OCI-LY3 (cell line): Measurements from ENCODE around the gene RAB31.

Experiments
- H2AFZ ChIP-seq: fragments of 200-600, 300-600 bp; shearing (Covaris generic); 2 replicates; pipeline ENCODE4 v1.6.0; 2014; ENCODE audit warnings: antibody characterized with exemption, low read depth, low read length
- H3K27ac ChIP-seq: fragments of 200-600, 300-600 bp; sonication (generic); 2 replicates; pipeline ENCODE4 v1.5.1; 2014; ENCODE audit warnings: mild to moderate bottlenecking, low read length, moderate library complexity, mixed read lengths
- H3K27me3 ChIP-seq: fragments of 200-600, 300-600 bp; sonication (generic); 2 replicates; pipeline ENCODE4 v1.6.1; 2014; ENCODE audit warnings: low read depth, low read length, mixed read lengths
- H3K36me3 ChIP-seq: fragments of 200-600, 300-600 bp; sonication (generic); replicated peaks from 2 replicates; pipeline ENCODE3; 2014; ENCODE audit warnings: low read depth, low read length, mixed read lengths
- H3K4me1 ChIP-seq: fragments of 300-600, 200-600 bp; sonication (generic); 2 replicates; pipeline ENCODE4 v1.6.1; 2014; ENCODE audit warnings: low read length, mixed read lengths
- H3K4me2 ChIP-seq: fragments of 200-600, 300-600 bp; sonication (generic); 2 replicates; pipeline ENCODE4 v1.6.1; 2014; ENCODE audit warnings: low read length, mixed read lengths
- H3K4me3 ChIP-seq: fragments of 300-600, 200-600 bp; sonication (generic); 2 replicates; pipeline ENCODE4 v1.5.1; 2014; ENCODE audit warnings: antibody characterized with exemption, mild to moderate bottlenecking, low read length, moderate library complexity
- H3K79me2 ChIP-seq: fragments of 300-600, 200-600 bp; shearing (Covaris generic); 2 replicates; pipeline ENCODE4 v1.6.1; 2014; ENCODE audit warnings: mild to moderate bottlenecking, low read length, mixed read lengths
- H3K9ac ChIP-seq: fragments of 300-600, 200-600 bp; shearing (Covaris generic); 2 replicates; pipeline ENCODE4 v1.6.0; 2014; ENCODE audit warnings: mild to moderate bottlenecking, low read length, moderate library complexity
- H3K9me3 ChIP-seq: fragments of 200-600, 300-600 bp; shearing (Covaris generic); 2 replicates; pipeline ENCODE4 v1.6.1; 2014; ENCODE audit warnings: low read length, mixed read lengths; ENCODE audit not compliant: insufficient read depth
- H4K20me1 ChIP-seq: fragments of 200-600, 300-600 bp; sonication (generic); 2 replicates; pipeline ENCODE4 v1.6.1; 2016; ENCODE audit warnings: low read length, mixed read lengths; ENCODE audit not compliant: insufficient read depth
- CTCF ChIP-seq: fragments of 200-600, 300-600 bp; sonication (generic); IDR thresholded peaks from 2 replicates; pipeline ENCODE4 v1.5.1; 2014; ENCODE audit warnings: antibody characterized with exemption, low read length, low read depth
- EZH2phosphoT487 ChIP-seq: fragments of 200-600 bp; shearing (Covaris generic); IDR thresholded peaks from 2 replicates; pipeline ENCODE4 v1.6.1; 2018; ENCODE audit warnings: antibody characterized with exemption, mixed run types, low read depth

RAB31 gene

GRCh38 chr18:9735238-9735637, 27.1 kb downstream of the RAB31 start:
- H3K79me2 ChIP-seq = no peaks in the 10 kb centered on the region
- H3K4me1 ChIP-seq = peaks cover 7% of the 10 kb centered on the region

GRCh38 chr18:9735879-9736278, 27.8 kb downstream of the RAB31 start:
- Histone ChIP-seq H3K4me2 (no peak overlapping the region), H3K9ac (no peak overlapping the region), H3K4me1 (peaks cover 7% of the 10 kb centered on the region), H3K36me3 (no peaks in the 10 kb centered on the region), H2AFZ (no peak overlapping the region), H3K27me3 (peaks cover 3% of the 10 kb centered on the region; the same call in 1 of the 2 replicates), H3K27ac (no peak overlapping the region), H3K79me2 (no peaks in the 10 kb centered on the region), H3K9me3 (no peaks in the 10 kb centered on the region), H3K4me3 (no peak overlapping the region), H4K20me1 (no peaks in the 10 kb centered on the region)
- no peak for TF ChIP-seq EZH2phosphoT487
- no peak for TF ChIP-seq CTCF

More at GRCh38 chr18:9735238-9735637, 27.1 kb downstream of the RAB31 start:
- no peak for TF ChIP-seq CTCF
- H3K9me3 ChIP-seq = no peaks in the 10 kb centered on the region
- H3K4me3 ChIP-seq = no peak overlapping the region
- no peak overlapping the region for H3K27ac ChIP-seq
- H3K4me2 ChIP-seq = no peak overlapping the region
- H3K36me3 ChIP-seq = no peaks in the 10 kb centered on the region
- H3K27me3 ChIP-seq = peaks cover 4% of the 10 kb centered on the region; the same call in 1 of the 2 replicates
- no peak overlapping the region for H2AFZ ChIP-seq
- no peak overlapping the region for H3K9ac ChIP-seq
- H4K20me1 ChIP-seq = no peaks in the 10 kb centered on the region

- H3K4me3 ChIP-seq = no peak overlapping the region
- H3K4me1 ChIP-seq = peaks cover 7% of the 10 kb centered on the region
- TF ChIP-seq CTCF (no peak), EZH2phosphoT487 (no peak)
- no peaks in the 10 kb centered on the region for H4K20me1 ChIP-seq
- H3K4me2 ChIP-seq = no peak overlapping the region
- no peak overlapping the region for H2AFZ ChIP-seq
- no peaks in the 10 kb centered on the region; the same call in 1 of the 2 replicates for H3K27me3 ChIP-seq
- H3K9me3 ChIP-seq = no peaks in the 10 kb centered on the region
- H3K79me2 ChIP-seq = no peaks in the 10 kb centered on the region
- no peak overlapping the region for H3K9ac ChIP-seq
- H3K36me3 ChIP-seq = no peaks in the 10 kb centered on the region
- H3K27ac ChIP-seq = no peak overlapping the region
Measured at GRCh38 chr18:9736286-9736835, 28.3 kb downstream of the RAB31 start.

GRCh38 chr18:9737006-9737405, 28.9 kb downstream of the RAB31 start:
- no peak overlapping the region for H3K4me3 ChIP-seq
- no peak overlapping the region for H3K9ac ChIP-seq
- peaks cover 7% of the 10 kb centered on the region for H3K4me1 ChIP-seq
- no peaks in the 10 kb centered on the region; the same call in 1 of the 2 replicates for H3K27me3 ChIP-seq
- H3K36me3 ChIP-seq = no peaks in the 10 kb centered on the region
- no peaks in the 10 kb centered on the region for H3K79me2 ChIP-seq
- no peaks in the 10 kb centered on the region for H4K20me1 ChIP-seq
- TF ChIP-seq EZH2phosphoT487 = no peak
- TF ChIP-seq CTCF = no peak
- no peak overlapping the region for H3K4me2 ChIP-seq
- no peaks in the 10 kb centered on the region for H3K9me3 ChIP-seq
- no peak overlapping the region for H3K27ac ChIP-seq
- no peak overlapping the region for H2AFZ ChIP-seq
